GM19328 (cell line): ENCODE data around the gene PGLYRP4.

ENCODE experiments used
- ATAC-seq: cut with Tn5 transposase; IDR thresholded peaks from one replicate; pipeline ENCODE4 v1.9.1; 2021; ENCODE audit warnings: mild to moderate bottlenecking, moderate library complexity; ENCODE audit not compliant: unreplicated experiment

Gene PGLYRP4

DNA sequence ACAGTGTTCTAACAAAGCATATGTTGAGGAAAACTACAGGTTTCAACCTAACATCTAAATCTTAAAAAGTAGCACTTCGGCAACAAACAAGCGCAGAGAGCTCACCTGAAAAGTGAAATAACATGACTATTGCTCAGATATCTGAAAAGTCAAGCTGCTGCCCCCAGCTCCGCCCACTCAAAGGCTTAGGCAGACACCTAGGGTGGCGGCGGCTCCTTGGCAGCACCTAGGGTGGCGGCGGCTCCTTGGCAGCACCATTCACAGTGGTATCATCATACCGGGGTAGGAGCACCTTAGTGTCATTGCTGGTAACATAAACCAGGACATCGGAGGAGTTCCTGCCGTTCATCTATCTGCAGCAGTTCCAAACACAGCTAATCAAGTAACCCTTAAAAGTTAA is 30.9 kb upstream of the PGLYRP4 start:
- ATAC-seq = no peak

DNA sequence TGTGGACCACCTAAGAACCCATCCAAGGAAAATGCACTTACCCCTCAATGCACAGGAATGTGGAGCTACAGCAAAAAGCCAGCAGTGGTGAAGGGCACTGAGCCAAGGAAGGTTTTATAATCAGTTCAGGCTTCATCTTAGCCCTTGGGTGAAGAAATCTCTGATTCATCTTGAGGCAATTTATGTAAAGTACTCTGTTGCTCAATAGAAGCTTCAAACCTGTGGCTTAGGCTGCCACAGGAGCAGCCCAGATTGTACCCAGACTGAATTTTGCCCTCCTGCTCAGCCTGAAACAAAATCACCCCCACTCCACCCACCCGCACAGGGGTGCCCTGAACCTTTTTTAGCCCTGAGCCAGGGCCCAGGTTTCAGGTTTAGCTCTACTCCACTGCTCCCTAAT is 26.9 kb upstream of the PGLYRP4 start, which contains the start of gene S100A12:
Gene S100A12, minus strand, starts transcription at position 111 of the 400 bp plus-strand sequence. CDS start 1,029 bp downstream, outside the sequence.
- no peak for ATAC-seq

GRCh38 chr1:153374071-153374470 is 25.4 kb upstream of the PGLYRP4 start:
- no peak for ATAC-seq

DNA sequence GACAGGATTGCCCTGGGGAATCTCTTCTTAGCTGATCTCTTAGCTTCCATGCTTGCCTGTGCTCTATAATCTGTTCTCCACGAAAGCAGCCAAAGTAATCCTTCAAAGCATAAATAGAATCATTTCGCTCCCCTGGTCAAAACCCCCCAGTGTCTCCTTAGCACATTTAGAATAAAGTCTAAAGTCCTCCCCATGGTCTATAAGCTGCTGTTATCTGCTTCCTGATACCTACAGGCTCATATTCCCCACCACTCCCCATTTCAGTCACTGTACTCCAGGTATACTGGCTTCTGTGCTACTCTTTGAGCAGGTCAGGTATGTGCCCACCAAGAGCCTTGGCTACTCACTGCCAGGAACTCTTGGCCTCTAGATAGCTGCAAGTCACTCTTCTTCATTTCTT is 23.9 kb upstream of the PGLYRP4 start:
- no peak for ATAC-seq

DNA sequence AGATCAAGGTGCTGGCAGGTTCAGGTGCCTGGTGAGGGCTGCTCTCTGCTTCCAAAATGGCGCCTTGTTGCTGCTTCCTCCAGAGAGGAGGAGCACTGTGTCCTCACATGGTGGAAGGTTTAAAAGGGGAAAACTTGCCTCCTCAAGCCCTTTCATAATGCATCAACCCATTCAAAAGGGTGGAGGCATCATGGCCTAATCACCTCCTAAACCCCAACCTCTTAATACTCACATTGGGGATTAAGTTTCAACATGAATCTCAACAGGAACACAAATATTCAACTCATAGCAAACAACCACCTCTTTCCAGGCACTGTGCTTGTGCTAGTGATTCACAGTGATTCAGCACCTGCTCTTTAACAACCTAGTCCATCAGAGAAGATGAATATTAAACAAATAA is 22.6 kb upstream of the PGLYRP4 start:
- no peak for ATAC-seq

DNA sequence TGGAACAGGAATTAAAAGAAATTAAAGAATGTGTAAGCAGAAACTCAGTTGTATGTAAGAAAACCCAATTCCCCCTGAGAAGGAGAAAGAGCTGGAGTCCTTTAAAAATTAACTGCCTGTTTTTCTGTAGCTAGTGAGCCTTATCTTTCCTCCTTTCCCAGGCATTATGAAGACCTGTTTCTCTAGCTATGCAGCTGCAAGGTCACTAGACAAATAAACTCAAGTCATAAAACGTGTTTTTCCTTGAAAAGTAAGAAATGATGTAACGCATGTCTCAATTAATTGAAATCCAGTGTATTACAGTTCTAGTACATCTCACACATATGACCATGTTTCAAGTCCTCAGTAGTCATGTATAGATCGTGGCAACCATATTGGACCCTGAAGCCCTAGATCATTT is 21.5 kb upstream of the PGLYRP4 start:
- no peak for ATAC-seq

DNA sequence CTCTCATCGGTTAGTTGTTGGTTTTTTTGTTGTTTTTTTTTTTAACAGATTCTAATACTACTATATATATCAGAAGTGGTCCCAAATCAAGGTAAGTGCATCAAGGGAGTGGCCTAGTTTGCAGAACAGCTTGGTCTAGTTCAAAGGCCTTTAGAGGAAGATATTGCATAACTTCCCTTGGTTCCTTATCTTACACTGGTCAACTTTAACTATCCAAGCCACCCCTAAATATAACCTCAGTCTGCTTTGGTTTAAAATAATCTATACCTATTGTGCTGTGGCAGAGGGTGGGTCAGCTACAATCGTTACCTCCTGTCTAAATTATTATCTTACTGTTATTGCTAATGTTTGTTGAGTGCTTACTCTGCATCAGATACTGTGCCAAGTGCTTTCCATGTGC is 19.9 kb upstream of the PGLYRP4 start:
- ATAC-seq = no peak

DNA sequence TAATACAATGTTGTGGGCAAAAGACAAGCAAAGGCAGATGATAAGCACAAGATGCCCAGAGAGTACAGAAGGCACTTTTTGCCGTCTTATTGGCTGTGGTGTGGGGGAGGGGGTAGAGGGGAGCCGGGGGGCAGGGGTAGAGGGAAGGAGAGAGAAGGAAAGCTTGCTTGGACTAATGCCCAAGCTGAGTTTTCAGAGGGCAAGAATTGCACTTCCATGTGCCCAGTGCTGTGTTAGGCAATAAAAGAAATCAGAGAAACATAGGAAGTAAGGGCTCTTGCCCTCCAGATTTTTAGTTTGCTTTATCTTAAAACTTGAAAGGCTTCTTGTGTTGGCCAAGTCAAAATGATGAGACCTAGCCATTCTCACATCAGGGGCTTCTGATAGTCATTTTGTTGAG is 18.4 kb upstream of the PGLYRP4 start:
- no peak for ATAC-seq

- ATAC-seq = no peak
Observed at GRCh38 chr1:153366261-153366660, 17.6 kb upstream of the PGLYRP4 start.

DNA sequence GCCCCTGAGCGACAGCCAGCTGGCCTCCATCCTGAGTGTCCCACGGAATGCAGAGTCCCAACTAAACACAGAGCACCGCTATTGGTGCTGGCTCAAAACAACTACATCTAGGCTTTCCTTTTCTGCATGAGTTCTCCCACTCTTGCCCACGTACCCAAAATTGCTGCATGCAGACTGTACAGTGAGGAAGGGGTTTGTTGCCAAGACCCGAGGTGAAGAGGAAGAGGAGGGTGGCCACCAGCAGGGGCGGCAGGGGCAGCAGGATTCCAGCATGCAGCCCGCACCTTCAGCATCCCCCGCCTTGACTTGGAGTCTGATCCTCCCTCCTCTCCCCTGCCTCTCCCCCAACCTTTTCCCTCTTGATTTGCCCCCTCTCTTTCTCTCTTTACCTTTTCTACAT is 17.1 kb upstream of the PGLYRP4 start:
- ATAC-seq = no peak

- ATAC-seq = no peak
Observed at GRCh38 chr1:153364766-153365666, 16.4 kb upstream of the PGLYRP4 start.

DNA sequence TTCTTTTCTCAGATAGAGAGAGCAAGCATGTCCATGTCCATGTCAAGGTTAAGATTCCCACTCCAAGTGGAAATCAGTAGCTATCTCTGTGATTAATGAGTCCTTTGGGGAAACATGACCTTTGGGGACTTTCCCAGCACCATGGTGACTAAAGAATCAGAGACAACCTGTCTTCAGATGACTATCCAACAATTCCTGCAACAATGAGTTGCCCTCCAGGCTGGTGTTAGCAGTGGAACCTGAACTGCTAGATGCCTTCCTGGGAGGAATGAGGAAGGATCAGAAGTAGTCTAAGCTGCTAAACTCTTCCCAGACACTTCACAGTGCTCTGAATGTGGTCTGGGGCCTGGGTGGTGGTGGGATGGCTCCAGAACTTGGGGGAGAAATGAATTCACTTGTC is 15.5 kb upstream of the PGLYRP4 start:
- ATAC-seq = no peak

DNA sequence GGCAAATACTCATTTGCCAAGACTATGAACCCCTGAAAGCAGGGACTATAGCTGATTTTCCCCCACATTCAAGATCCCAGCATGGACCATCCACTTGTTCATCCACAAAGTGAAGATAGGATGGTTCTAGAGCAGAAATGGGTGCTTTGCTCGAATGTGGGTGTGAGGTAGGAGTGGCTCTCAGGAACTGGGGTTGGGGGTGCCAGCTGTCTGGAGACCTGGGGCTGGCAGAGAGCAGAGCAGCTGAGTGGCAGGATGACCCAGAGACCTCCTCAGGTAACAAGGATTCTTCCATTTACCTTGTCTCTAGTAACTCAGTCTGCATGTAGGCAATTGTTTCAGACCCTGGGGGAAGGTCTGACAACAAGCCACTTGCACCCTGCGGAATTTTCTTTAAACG is 15.0 kb upstream of the PGLYRP4 start:
- no peak for ATAC-seq

- no peak for ATAC-seq
Observed at GRCh38 chr1:153362187-153362775, 13.6 kb upstream of the PGLYRP4 start.

DNA sequence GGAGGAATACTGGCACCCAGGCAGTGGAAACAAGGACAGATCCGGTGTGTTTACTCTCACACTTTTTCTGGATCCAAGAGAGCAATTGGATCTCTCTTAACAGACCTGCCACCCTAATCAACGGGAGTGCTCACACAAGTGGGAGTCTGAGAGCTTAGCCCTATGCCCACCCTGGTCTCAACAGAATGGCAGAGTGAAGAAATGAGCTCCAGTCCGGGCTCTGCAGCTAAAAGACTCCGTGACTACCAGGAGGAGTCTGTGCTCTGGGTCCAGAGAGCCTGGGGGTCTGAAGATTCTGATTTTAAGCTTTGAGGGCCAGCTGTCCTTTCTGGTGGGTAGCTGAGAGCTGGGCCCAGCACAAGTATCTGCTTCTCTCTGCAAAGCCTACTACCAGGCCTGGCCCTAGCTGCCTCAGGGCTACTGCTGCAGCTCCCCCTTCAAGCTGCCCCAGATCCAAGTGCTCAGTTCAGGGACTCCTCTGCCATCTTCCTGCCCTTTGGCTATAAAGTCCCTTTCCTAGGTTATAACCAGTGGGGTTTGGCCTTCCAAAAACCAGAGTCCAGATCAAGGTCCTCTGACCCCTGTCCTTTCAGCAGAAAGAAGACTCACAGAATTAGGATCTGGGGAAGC is 13.0 kb upstream of the PGLYRP4 start:
- ATAC-seq = no peak

DNA sequence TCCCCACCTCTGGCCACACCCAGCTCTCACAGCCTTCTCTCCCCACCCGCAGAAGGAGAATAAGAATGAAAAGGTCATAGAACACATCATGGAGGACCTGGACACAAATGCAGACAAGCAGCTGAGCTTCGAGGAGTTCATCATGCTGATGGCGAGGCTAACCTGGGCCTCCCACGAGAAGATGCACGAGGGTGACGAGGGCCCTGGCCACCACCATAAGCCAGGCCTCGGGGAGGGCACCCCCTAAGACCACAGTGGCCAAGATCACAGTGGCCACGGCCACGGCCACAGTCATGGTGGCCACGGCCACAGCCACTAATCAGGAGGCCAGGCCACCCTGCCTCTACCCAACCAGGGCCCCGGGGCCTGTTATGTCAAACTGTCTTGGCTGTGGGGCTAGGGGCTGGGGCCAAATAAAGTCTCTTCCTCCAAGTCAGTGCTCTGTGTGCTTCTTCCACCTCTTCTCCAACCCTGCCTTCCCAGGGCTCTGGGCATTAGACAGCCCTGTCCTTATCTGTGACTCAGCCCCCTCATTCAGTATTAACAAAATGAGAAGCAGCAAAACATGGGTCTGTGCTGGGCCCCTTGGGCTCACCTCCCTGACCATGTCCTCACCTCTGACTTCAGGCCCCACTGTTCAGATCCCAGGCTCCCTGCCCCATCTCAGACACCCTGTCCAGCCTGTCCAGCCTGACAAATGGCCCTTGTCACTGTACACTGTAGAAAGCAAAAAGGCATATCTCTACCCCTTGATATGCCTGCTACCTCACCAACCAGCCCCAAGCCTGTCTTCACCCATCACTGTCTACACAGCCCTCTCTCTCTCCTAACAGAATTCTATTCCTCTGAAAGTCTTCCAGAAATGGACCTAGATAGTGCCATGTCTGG is 12.2 kb upstream of the PGLYRP4 start:
- no peak for ATAC-seq

- no peak for ATAC-seq
Observed at GRCh38 chr1:153360190-153360589, 11.5 kb upstream of the PGLYRP4 start.

DNA sequence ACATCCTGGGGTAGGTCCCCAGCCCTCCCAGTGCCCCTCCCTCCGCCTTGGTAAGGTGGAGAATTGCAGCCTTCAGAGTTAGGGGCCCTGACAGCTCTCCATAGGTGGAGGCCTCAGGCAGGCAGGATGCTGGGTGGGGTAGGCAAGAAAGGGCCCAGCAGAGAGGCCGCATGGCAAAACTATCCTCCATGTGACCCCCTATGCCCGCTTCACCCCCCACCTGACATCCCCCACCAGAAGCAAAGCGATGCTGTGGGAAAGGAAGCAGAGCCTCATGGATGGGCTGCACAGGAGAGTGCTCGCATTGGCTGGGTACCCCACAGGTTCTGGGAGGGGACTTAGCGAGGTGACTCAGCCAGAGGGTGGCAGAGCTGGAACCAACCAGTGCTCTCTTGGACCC is 10.6 kb upstream of the PGLYRP4 start:
- no peak for ATAC-seq

GRCh38 chr1:153358691-153358975 is 10.0 kb upstream of the PGLYRP4 start:
- ATAC-seq = no peak

GRCh38 chr1:153357853-153358690 is 9.4 kb upstream of the PGLYRP4 start, which contains the start of gene S100A9:
S100A9 (plus strand) TSS chr1:153357854; CDS start chr1:153358284, 430 bp downstream.
- no peak for ATAC-seq
